Cardiac muscle cell (in vitro differentiated cells and primary cell): ENCODE data around the gene SMIM14. TPM values are rescaled to one million over a fixed set of nuclear protein-coding genes. Genes with fewer than 3 reads are reported as not detected.
A peak's percentile ranks its signal among the peaks of the same experiment; 100 is the strongest.
"Not testable (repeated sequence)": the region's sequence is repeated elsewhere in the genome, so short reads cannot be mapped to it uniquely, and the experiment has no call there.

Experiments used
- DNase-seq, 2 donors: peaks; one replicate each; pipeline versions ENCODE4 v3.0.0 to v3.0.0-alpha.2; 2010 to 2017; ENCODE audit warnings: low read depth in 1 of 2, low spot score in 1 of 2
- H3K27ac ChIP-seq: fragments of 200-600 bp; sonication (generic); 2 replicates; pipeline ENCODE4 v1.5.1; 2016
- H3K27me3 ChIP-seq: fragments of 200-600 bp; sonication (generic); 2 replicates; pipeline ENCODE4 v1.6.0; 2016; ENCODE audit warnings: control low read depth
- H3K36me3 ChIP-seq: fragments of 200-600 bp; sonication (generic); 2 replicates; pipeline ENCODE4 v1.5.1; 2016; ENCODE audit warnings: control low read depth
- H3K4me1 ChIP-seq: fragments of 200-600 bp; sonication (generic); 2 replicates; pipeline ENCODE4 v1.8.1; 2017; ENCODE audit warnings: low read depth, mild to moderate bottlenecking, mixed run types
- H3K4me3 ChIP-seq: fragments of 200-600 bp; sonication (generic); 2 replicates; pipeline ENCODE4 v1.5.1; 2016; ENCODE audit warnings: mild to moderate bottlenecking
- H3K9me3 ChIP-seq: fragments of 200-600 bp; sonication (generic); 2 replicates; pipeline ENCODE4 v1.5.1; 2017; ENCODE audit warnings: low read depth, mild to moderate bottlenecking, control low read depth
- CTCF ChIP-seq: IDR thresholded peaks from 2 replicates; pipeline ENCODE4 v1.5.1; 2012; ENCODE audit warnings: low read depth, mild to moderate bottlenecking, low read length
- polyA plus RNA-seq: library from polyadenylated mRNA; unstranded; fragments of >200 nt; fragmentation: Nextera tagmentation; extraction: Ambion mirVana; gene quantifications from 2 replicates; pipeline ENCODE4 v1.2.1, GENCODE V29; 2016
- total RNA-seq: library from RNA; depleted of rRNA; stranded (reverse); fragments of >200 nt; gene quantifications from 2 replicates; pipeline ENCODE4 v1.2.3, GENCODE V29; 2016

The SMIM14 gene
- total and polyA plus RNA-seq, 2 experiments from 2014 or later = 5.2 to 35.9 TPM

- Histone ChIP-seq H3K27ac (no peak overlapping the region), H3K4me3 (no peak overlapping the region), H3K4me1 (no peaks in the 10 kb centered on the region), H3K27me3 (no peaks in the 10 kb centered on the region), H3K36me3 (no peaks in the 10 kb centered on the region), H3K9me3 (no peaks in the 10 kb centered on the region)
- TF ChIP-seq CTCF = no peak
- peak in 1 of 2 donors; percentile 60 for DNase-seq
Observed at GRCh38 chr4:39548425-39549067, 90.1 kb downstream of the SMIM14 start.

GRCh38 chr4:39544580-39545315 lies 93.9 kb downstream of the SMIM14 start:
- Histone ChIP-seq H3K27me3 (no peaks in the 10 kb centered on the region), H3K4me1 (no peaks in the 10 kb centered on the region), H3K4me3 (no peak overlapping the region), H3K27ac (no peak overlapping the region), H3K9me3 (no peaks in the 10 kb centered on the region), H3K36me3 (no peaks in the 10 kb centered on the region)
- DNase-seq = no peak
- no peak for TF ChIP-seq CTCF

- not testable (repeated sequence) for H3K36me3 ChIP-seq, DNase-seq, H3K9me3 ChIP-seq, H3K4me1 ChIP-seq, H3K27me3 ChIP-seq, H3K4me3 ChIP-seq
- H3K27ac ChIP-seq = peak overlapping the region; percentile 3
Observed at GRCh38 chr4:39544080-39544479, 94.6 kb downstream of the SMIM14 start.

GRCh38 chr4:39543034-39543433 lies 95.6 kb downstream of the SMIM14 start:
- Histone ChIP-seq H3K27ac (peak overlapping the region; percentile 3), H3K27me3 (no peaks in the 10 kb centered on the region), H3K36me3 (no peaks in the 10 kb centered on the region), H3K4me3 (no peak overlapping the region), H3K9me3 (no peaks in the 10 kb centered on the region), H3K4me1 (no peaks in the 10 kb centered on the region)
- no peak for DNase-seq
- TF ChIP-seq CTCF = no peak

GRCh38 chr4:39542611-39543012 lies 96.1 kb downstream of the SMIM14 start:
- H3K27ac ChIP-seq = no peak overlapping the region

More at GRCh38 chr4:39542611-39543012, 96.1 kb downstream of the SMIM14 start:
- Histone ChIP-seq H3K27me3 (no peaks in the 10 kb centered on the region), H3K4me3 (no peak overlapping the region), H3K4me1 (no peaks in the 10 kb centered on the region), H3K9me3 (no peaks in the 10 kb centered on the region), H3K36me3 (no peaks in the 10 kb centered on the region)
- no peak for DNase-seq
- no peak for TF ChIP-seq CTCF
